IMR-90 (cell line): ENCODE data around the gene ADAMTS17. TPM values are rescaled to one million over a fixed set of nuclear protein-coding genes. Genes with fewer than 3 reads are reported as not detected.

Experiments
- ATAC-seq: fragments of 200-7000 bp; cut with Tn5 transposase; 2 replicates; pipeline ENCODE4 v1.9.1; 2020; ENCODE audit warnings: low read depth, mild to moderate bottlenecking, moderate library complexity
- BruUV-seq: library from RNA; stranded (reverse); fragments of 400-500 nt; replicated peaks from 2 replicates; lab custom pipeline; 2021; lab: Mats Ljungman, UMichigan
- CTCF ChIA-PET: fragments of 300-600 bp; formaldehyde crosslinking; extraction: SDS; loops from one replicate; lab custom pipeline; 2021; ENCODE audit warnings: antibody characterized with exemption; lab: Yijun Ruan, JAX
- POLR2A ChIA-PET: fragments of 300-600 bp; sonication (Branson Sonifier 250); formaldehyde crosslinking; loops from one replicate; lab custom pipeline; 2022; ENCODE audit warnings: antibody characterized with exemption; ENCODE audit not compliant: unreplicated experiment; lab: Charles Lee
- DNase-seq: peaks from one replicate; pipeline ENCODE4 v3.0.0; 2013
- H2AFZ ChIP-seq: replicated peaks from 2 replicates; pipeline ENCODE3; 2013; ENCODE audit warnings: low read length, mild to moderate bottlenecking; ENCODE audit not compliant: poor library complexity
- H2AK5ac ChIP-seq: 2 replicates; pipeline ENCODE4 v1.6.1; 2013; ENCODE audit warnings: low read depth, low read length, inconsistent platforms
- H2AK9ac ChIP-seq: replicated peaks from 2 replicates; pipeline ENCODE3; 2013; ENCODE audit warnings: mild to moderate bottlenecking, low read depth, low read length, moderate library complexity; ENCODE audit not compliant: poor library complexity
- H2BK120ac ChIP-seq: 2 replicates; pipeline ENCODE4 v1.6.1; 2013; ENCODE audit warnings: low read depth, low read length, inconsistent platforms
- H2BK15ac ChIP-seq: 3 replicates; pipeline ENCODE4 v1.6.1; 2013; ENCODE audit warnings: low read depth, low read length, inconsistent platforms
- H2BK20ac ChIP-seq: 2 replicates; pipeline ENCODE4 v1.6.1; 2013; ENCODE audit warnings: low read depth, mild to moderate bottlenecking, inconsistent platforms, low read length, moderate library complexity
- H2BK5ac ChIP-seq: 2 replicates; pipeline ENCODE4 v1.6.1; 2013; ENCODE audit warnings: mild to moderate bottlenecking, low read depth, low read length, inconsistent platforms; ENCODE audit not compliant: poor library complexity, severe bottlenecking
- H3K14ac ChIP-seq: replicated peaks from 2 replicates; pipeline ENCODE4 v1.6.1; 2013; ENCODE audit warnings: low read depth, low read length, inconsistent platforms
- H3K18ac ChIP-seq: 2 replicates; pipeline ENCODE4 v1.6.1; 2013; ENCODE audit warnings: low read depth, low read length, control low read depth
- H3K23ac ChIP-seq: 2 replicates; pipeline ENCODE4 v1.6.1; 2013; ENCODE audit warnings: low read depth, low read length, inconsistent platforms
- H3K27ac ChIP-seq: 2 replicates; pipeline ENCODE4 v1.5.1; 2013; ENCODE audit warnings: mild to moderate bottlenecking, control low read depth, low read length; ENCODE audit not compliant: insufficient read depth
- H3K27me3 ChIP-seq: 2 replicates; pipeline ENCODE4 v1.6.1; 2013; ENCODE audit warnings: low read length; ENCODE audit not compliant: control insufficient read depth, insufficient read depth
- H3K36me3 ChIP-seq: 2 replicates; pipeline ENCODE4 v1.6.1; 2013; ENCODE audit warnings: low read length, mixed read lengths; ENCODE audit not compliant: control insufficient read depth, insufficient read depth
- H3K4ac ChIP-seq: 2 replicates; pipeline ENCODE4 v1.6.1; 2013; ENCODE audit warnings: low read depth, low read length, inconsistent platforms
- H3K4me1 ChIP-seq: 2 replicates; pipeline ENCODE4 v1.6.1; 2013; ENCODE audit warnings: low read length, mixed read lengths; ENCODE audit not compliant: control insufficient read depth, insufficient read depth
- H3K4me2 ChIP-seq: 2 replicates; pipeline ENCODE4 v1.6.1; 2013; ENCODE audit warnings: low read depth, mild to moderate bottlenecking, control low read depth, low read length, moderate library complexity
- H3K4me3 ChIP-seq: 2 replicates; pipeline ENCODE4 v1.5.1; 2013; ENCODE audit warnings: low read depth, mild to moderate bottlenecking, control low read depth, low read length, moderate library complexity; ENCODE audit not compliant: insufficient read depth
- H3K56ac ChIP-seq: 2 replicates; pipeline ENCODE4 v1.6.1; 2013; ENCODE audit warnings: low read length, inconsistent platforms; ENCODE audit not compliant: insufficient read depth; ENCODE audit errors: extremely low read depth
- H3K79me1 ChIP-seq, 2 experiments: 2 replicates each; pipeline ENCODE4 v1.6.1; 2013; ENCODE audit warnings: low read length in 2 of 2, inconsistent platforms in 1 of 2, low read depth in 1 of 2
- H3K9ac ChIP-seq: 2 replicates; pipeline ENCODE4 v1.6.1; 2013; ENCODE audit warnings: low read depth, low read length, control low read depth
- H3K9me1 ChIP-seq: 2 replicates; pipeline ENCODE4 v1.6.1; 2013; ENCODE audit warnings: low read length, inconsistent platforms; ENCODE audit not compliant: insufficient read depth
- H3K9me3 ChIP-seq: 2 replicates; pipeline ENCODE4 v1.6.1; 2013; ENCODE audit warnings: low read length; ENCODE audit not compliant: control insufficient read depth, insufficient read depth
- H4K20me1 ChIP-seq: 2 replicates; pipeline ENCODE4 v1.6.1; 2013; ENCODE audit warnings: low read length, inconsistent platforms; ENCODE audit not compliant: insufficient read depth
- H4K5ac ChIP-seq: 2 replicates; pipeline ENCODE4 v1.6.1; 2013; ENCODE audit warnings: mild to moderate bottlenecking, low read depth, low read length, control low read depth
- H4K8ac ChIP-seq, 2 experiments: 2 replicates each; pipeline ENCODE4 v1.6.1; 2013; ENCODE audit warnings: low read depth in 2 of 2, low read length in 2 of 2, control low read depth in 1 of 2, inconsistent platforms in 1 of 2
- H4K91ac ChIP-seq: 2 replicates; pipeline ENCODE4 v1.6.1; 2013; ENCODE audit warnings: low read depth, low read length, inconsistent platforms; ENCODE audit not compliant: insufficient read depth
- MAFK ChIP-seq: IDR thresholded peaks from 2 replicates; pipeline ENCODE4 v1.6.1; 2012; ENCODE audit warnings: low read depth, low read length, improper control_type of control experiment
- WGBS, 2 experiments: methylation state at CpG; one replicate each; pipeline versions ENCODE4 v1.1.5 to v1.1.7; 2013; ENCODE audit warnings: missing lambda C conversion rate in 2 of 2; ENCODE audit not compliant: insufficient read length in 1 of 2; ENCODE audit errors: extremely low coverage in 2 of 2; 5-methylcytosine and 5-hydroxymethylcytosine counted together
- dilution Hi-C: fragments of 300-500 bp; cut with HindIII; formaldehyde crosslinking; loops from one replicate; pipeline ENCODE4 v1.14.3; 2018; ENCODE audit warnings: low sequenced_read_pairs; ENCODE audit not compliant: unreplicated experiment
- in situ Hi-C: fragments of 300-500 bp; cut with MboI; formaldehyde crosslinking; loops from 3 replicates; pipeline ENCODE4 v1.14.3; 2019; ENCODE audit warnings: low sequenced_read_pairs, inconsistent platforms, mixed read lengths
- intact Hi-C: fragments of 100-400 bp; cut with micrococcal nuclease; formaldehyde crosslinking; loops from 2 replicates; pipeline ENCODE4 v1.10.0; 2022
- polyA plus RNA-seq, 3 experiments: library from polyadenylated mRNA; depleted of rRNA; stranded (reverse); fragments of >200 nt; gene quantifications; 2 replicates each; pipeline ENCODE4 v1.2.3, GENCODE V29; 2012; ENCODE audit warnings: low replicate concordance in 1 of 3
- total RNA-seq: library from RNA; depleted of rRNA; stranded (reverse); fragments of >200 nt; gene quantifications from 2 replicates; pipeline ENCODE4 v1.2.3, GENCODE V29; 2012

The ADAMTS17 gene
- total and polyA plus RNA-seq, 2 of the 4 experiments (the other 2 are of a cell fraction) = 0.03 TPM; not detected in 1

- Histone ChIP-seq H3K79me1 (no peaks in the 10 kb centered on the region), H2AK9ac (no peak overlapping the region), H2AK5ac (no peak overlapping the region), H3K4ac (no peak overlapping the region), H3K23ac (no peak overlapping the region), H2BK120ac (no peak overlapping the region), H2BK5ac (no peak overlapping the region), H3K9ac (no peak overlapping the region), H3K56ac (no peak overlapping the region), H3K9me1 (no peaks in the 10 kb centered on the region), H3K36me3 (no peaks in the 10 kb centered on the region), H3K27ac (no peak overlapping the region), H3K27me3 (no peaks in the 10 kb centered on the region), H3K14ac (no peak overlapping the region), H3K9me3 (peaks cover 23% of the 10 kb centered on the region), H2BK20ac (no peak overlapping the region), H3K4me2 (no peak overlapping the region), H4K20me1 (no peaks in the 10 kb centered on the region), H3K4me3 (no peak overlapping the region), H3K4me1 (no peaks in the 10 kb centered on the region), H2AFZ (no peak overlapping the region), H4K5ac (no peak overlapping the region), H4K91ac (no peak overlapping the region), H2BK15ac (no peak overlapping the region), H3K18ac (no peak overlapping the region), H4K8ac (no peak overlapping the region)
- dilution Hi-C loops (no loop called here), in situ Hi-C loops (no loop called here), intact Hi-C loops (no loop called here)
- no TSS peak for BruUV-seq
- ATAC-seq = no peak
- DNase-seq = no peak
- 19% methylated on average over 5 of the region's 8 CpGs; no CpG with 5 or more reads in 1 of the 2 experiments for WGBS, 2 experiments
- ChIA-PET CTCF (no interaction called here), POLR2A (no interaction called here)
- no peak for TF ChIP-seq MAFK
These were observed 190.9 kb downstream of the ADAMTS17 start for GRCh38 chr15:100150906-100151305.
